Inflammatory macrophage (primary cell): Measurements from ENCODE around the gene LRRC75A.
"Not testable (repeated sequence)": the region's sequence is repeated elsewhere in the genome, so short reads cannot be mapped to it uniquely, and the experiment has no call there.

Source experiments
- DNase-seq, 2 donors: peaks; one replicate each; pipeline ENCODE4 v3.0.0-alpha.2; 2020 to 2022
- total RNA-seq, 18 experiments: gene quantifications; one replicate each; lab custom pipeline; 2026; ENCODE audit warnings: mixed read lengths in 6 of 18, inconsistent platforms in 2 of 18; lab: John Stamatoyannopoulos, UW

LRRC75A gene
- total RNA-seq, result 0.46 to 26.3 (median 3.5) reads per million in 18 experiments

GRCh38 chr17:16491703-16492612 lies at the start of gene LRRC75A:
LRRC75A (minus strand) TSS chr17:16492193; CDS start chr17:16491990, 203 bp downstream.
- DNase-seq, result peak; percentile 24 to 62

GRCh38 chr17:16537130-16537458 lies 45.1 kb upstream of the LRRC75A start:
- DNase-seq, result no peak

DNA sequence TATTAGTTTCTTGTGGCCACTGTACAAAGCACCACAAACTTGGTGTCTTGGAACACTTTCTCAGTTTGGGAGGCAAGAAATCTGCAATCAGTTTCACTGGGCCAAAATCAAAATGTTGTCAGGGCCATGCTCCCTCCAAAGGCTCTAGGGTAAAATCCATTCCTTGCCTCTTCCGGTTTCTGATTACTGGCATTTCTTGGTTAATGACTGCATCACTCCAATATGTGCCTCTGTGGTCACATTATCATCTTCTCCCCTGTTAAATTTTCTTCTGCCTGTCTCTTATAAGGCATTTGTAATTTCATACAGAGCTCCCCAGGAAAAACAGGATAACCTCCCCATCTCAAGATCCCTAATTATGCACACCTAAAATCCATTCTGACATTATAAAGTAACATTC lies 42.2 kb upstream of the LRRC75A start:
- no peak for DNase-seq

- DNase-seq, result no peak
Observed at GRCh38 chr17:16529906-16530305, 37.9 kb upstream of the LRRC75A start.

- no peak for DNase-seq
Observed at GRCh38 chr17:16527298-16527697, 35.3 kb upstream of the LRRC75A start.

DNA sequence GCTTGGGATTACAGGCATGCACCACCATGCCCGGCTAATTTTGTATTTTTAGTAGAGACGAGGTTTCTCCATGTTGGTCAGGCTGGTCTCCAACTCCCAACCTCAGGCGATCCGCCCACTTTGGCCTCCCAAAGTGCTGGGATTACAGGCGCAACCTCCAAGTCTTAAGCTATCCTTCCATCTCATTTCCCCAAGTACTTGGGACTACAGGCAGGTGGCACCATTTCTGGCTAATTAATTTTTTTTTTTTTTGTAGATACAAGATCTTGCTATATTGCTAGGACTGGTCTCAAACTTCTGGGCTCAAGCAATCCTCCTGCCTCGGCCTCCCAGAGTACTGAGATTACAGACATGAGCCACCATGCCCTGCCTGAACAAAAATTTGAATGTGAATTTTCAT lies 33.6 kb upstream of the LRRC75A start:
- not testable (repeated sequence) for DNase-seq

- peak; percentile 92 to 94 for DNase-seq
Observed at GRCh38 chr17:16521070-16521727, 29.2 kb upstream of the LRRC75A start.

DNA sequence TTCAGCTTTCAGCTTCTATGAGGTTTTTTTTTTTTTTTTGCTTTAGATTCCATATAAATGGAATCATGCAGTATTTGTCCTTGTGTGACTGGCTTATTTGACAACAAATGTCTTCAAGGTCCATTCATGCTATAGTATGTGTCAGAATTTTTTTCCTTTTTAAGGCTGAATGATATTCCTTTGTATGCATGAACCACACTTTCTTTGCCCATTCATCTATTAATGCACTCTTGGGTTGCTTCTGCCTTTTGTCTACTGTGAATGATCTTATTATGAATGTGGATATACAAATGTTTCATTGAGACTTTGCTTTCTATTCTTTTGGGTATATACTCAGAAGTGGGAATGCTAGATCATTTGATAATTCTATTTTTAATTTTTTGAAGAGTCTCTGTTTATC lies 27.0 kb upstream of the LRRC75A start:
- no peak for DNase-seq

DNA sequence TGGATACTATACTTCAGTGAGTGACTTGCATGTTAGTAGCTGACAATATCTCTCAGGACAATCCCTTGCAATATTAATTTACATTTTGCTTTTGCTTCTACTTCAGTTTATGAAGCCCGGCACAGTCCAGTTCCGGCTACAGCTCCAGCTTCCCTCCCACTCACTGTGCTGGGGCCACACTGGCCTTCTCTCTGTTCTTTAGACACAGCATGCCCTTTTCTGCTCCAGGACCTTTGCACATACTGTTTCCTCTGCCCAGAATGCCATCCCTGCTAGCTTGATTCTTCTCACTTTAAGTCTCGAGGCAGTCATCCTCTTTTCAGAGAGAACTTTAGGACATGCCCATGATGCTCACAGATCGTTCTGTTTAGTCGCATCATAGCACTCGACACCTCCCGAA lies 25.5 kb upstream of the LRRC75A start:
- DNase-seq, result peak; percentile 33 to 48

- DNase-seq, result peak; percentile 73 to 90
Observed at GRCh38 chr17:16516594-16517051, 24.6 kb upstream of the LRRC75A start.

- peak in 1 of 2 donors; percentile 19 for DNase-seq
Observed at GRCh38 chr17:16515933-16516332, 23.9 kb upstream of the LRRC75A start.

DNA sequence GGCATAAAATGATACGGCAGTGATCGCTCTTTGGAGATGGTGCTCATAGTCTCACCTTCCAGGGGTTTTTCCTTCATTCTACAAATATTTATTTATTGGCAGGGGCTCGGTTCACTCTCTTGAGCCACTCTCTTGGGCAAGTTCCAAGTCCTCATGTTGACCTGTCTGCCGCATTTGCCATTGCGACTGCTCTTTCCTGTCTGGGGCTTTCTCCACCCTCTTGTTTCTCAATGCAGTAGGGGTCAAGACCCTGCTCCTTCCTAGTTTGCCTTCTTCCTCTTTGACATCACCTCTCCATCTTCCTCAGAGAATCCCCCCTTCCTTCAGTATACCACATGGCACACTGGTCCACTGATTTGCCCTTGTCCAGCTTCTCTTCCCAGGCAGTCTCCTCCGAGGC lies 21.9 kb upstream of the LRRC75A start:
- peak; percentile 54 to 76 for DNase-seq

GRCh38 chr17:16512011-16512410 lies 20.0 kb upstream of the LRRC75A start:
- peak in 1 of 2 donors; percentile 13 for DNase-seq

GRCh38 chr17:16511593-16511992 lies 19.6 kb upstream of the LRRC75A start:
- DNase-seq, result no peak

DNA sequence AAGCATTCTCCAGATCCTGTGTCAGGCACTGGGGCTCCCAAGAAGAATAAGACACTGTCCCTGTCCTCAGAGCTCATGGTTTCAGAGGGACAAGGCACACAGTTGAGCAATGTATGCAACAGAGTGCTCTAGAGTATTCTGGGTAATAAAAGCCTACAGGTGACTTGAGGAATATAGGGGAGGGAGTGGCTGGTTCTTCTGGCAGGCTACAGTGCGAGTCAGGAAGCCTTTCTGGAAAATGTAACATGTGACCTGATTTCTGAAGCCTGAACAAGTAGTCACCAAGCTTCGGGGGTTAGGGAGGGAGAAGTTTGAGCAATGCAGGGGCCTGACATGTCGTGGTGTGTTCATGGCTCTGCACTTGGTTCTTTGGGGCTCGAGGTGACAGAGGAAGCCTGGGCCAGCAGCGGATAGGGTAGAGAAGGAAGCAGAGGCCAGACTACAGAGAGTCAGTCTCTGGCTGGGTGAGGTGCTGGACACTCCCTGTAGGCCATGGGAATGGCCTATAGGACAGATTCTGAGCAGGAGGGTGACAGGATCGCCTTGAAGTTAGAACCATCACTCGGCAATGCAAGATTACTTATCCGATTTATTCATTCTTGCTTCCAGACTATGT lies 16.0 kb upstream of the LRRC75A start:
- DNase-seq, result peak; percentile 21 to 40

DNA sequence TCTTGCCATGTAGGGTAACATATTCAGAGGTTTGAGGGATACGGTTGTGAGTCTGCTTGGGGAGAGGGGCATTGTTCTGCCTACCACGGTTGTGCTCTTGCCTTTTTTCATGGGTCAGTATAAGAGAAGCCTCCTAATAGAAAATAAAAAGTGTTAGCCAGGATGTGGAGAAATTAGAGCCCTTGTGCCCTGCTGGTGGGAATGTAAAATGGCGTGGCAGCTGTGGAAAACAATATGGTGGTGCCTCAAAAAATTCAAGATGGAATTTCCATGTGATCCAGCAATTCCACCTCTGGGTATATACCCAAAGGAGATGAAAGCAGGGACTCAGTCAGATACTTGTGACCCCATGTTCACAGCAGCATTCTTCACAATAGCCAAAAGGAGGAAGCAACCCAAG lies 14.2 kb upstream of the LRRC75A start:
- DNase-seq, result no peak

- no peak for DNase-seq
Observed at GRCh38 chr17:16504984-16505383, 13.0 kb upstream of the LRRC75A start.

- DNase-seq, result no peak
Observed at GRCh38 chr17:16496820-16497489, 5.0 kb upstream of the LRRC75A start.

DNA sequence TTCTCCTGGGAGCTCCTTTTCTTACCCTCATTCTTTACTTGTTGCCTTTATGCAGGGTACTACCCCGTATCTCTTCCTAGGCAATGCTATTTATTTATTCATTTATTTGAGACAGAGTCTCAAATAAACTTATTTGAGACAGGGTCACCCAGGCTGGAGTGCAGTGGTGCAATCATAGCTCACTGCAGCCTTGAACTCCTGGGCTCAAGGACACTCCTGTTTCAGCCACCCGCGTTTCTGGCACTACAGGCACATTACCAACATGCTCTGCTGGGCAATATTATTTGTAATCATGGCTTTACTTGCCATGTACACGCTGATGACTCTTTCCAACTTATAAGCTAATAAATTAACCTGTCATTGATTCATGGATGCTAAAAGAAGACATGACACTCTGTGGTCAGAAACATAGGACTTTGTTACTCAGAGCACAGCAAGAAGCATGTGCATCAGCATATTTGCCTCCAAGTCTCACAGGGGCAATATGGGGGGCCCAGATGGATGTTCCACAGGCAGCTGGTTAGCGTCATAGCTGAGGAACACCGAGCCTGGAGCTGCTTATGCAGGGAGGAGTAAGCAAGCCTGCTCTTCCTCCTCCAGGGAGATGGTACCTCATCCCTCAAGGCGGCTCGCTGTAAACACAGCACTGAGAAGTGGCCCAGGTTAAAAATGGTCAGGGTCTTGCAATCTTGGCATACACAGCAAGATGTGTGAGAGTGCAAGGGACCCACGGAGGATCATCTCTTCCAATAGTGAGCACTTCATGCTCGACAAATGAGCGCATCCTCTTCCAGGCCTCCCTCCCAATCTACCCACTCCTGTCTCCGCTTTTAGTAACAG lies 4.2 kb upstream of the LRRC75A start:
- no peak for DNase-seq

- no peak for DNase-seq
Observed at GRCh38 chr17:16495561-16495960, 3.6 kb upstream of the LRRC75A start.

- no peak for DNase-seq
Observed at GRCh38 chr17:16494059-16494458, 2.1 kb upstream of the LRRC75A start.

GRCh38 chr17:16493531-16494046 lies 1.6 kb upstream of the LRRC75A start:
- no peak for DNase-seq
